Measurements from ENCODE around the gene B3GNT5. TPM values are rescaled to one million over a fixed set of nuclear protein-coding genes. Genes with fewer than 3 reads are reported as not detected.

Gene B3GNT5
- total and polyA plus RNA-seq, 2 donors (not counting 1 experiment from before 2014, with no cell fraction given) = 0.07 to 0.37 TPM

DNA sequence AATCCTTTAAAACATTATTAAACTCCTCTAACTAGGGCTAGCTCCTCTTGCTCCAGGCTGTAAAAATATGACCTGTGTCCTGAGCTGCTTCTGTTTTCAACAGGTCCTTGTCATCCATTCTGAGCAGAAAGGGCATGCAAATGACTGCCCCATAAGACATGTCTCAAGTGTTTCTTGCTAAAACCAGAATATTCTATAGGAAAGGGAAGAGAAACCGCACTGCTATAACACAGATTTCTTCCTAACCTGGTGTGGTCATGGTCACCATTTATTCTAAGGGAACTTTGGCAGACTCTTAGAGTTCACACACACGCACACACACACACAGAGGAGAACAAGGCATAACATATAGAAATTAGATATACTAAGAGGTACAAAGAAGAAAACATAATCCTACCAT lies 34.2 kb upstream of the B3GNT5 start:
- Histone ChIP-seq H3K79me2 (ENCODE audit: control insufficient read depth, insufficient read depth, low read length) (no peaks in the 10 kb centered on the region), H3K27ac (ENCODE audit: low read length in 2 of 2) (no peak overlapping the region), H2AFZ (ENCODE audit: insufficient read depth, low read depth, low read length, poor library complexity, severe bottlenecking) (no peak overlapping the region), H3K9ac (ENCODE audit: low read length) (no peak overlapping the region), H3K4me1 (ENCODE audit: control insufficient read depth in 2 of 2, insufficient read depth in 2 of 2, low read length in 2 of 2) (peaks cover 0 to 2% of the 10 kb centered on the region in 2 donors), H3K36me3 (replicated peaks in 1 of 2; ENCODE audit: control extremely low read depth in 1 of 2, control insufficient read depth in 1 of 2, extremely low read depth in 1 of 2, insufficient read depth in 2 of 2, low read length in 1 of 2) (no peaks in the 10 kb centered on the region), H3K4me3 (ENCODE audit: control extremely low read depth in 1 of 5, extremely low read depth in 1 of 5, insufficient read depth in 1 of 5, low read depth in 2 of 5, low read length in 4 of 5) (no peak overlapping the region), H4K20me1 (ENCODE audit: control insufficient read depth, insufficient read depth, low read length, poor library complexity, severe bottlenecking) (no peaks in the 10 kb centered on the region), H3K9me3 (ENCODE audit: control extremely low read depth in 1 of 3, control insufficient read depth in 2 of 3, insufficient read depth in 1 of 3, low read length in 2 of 3) (no peaks in the 10 kb centered on the region), H3K4me2 (replicated peaks; ENCODE audit: low read depth, low read length, poor library complexity, severe bottlenecking) (no peak overlapping the region), H3K27me3 (replicated peaks in 1 of 4; ENCODE audit: control extremely low read depth in 1 of 4, control insufficient read depth in 3 of 4, insufficient read depth in 4 of 4, low read length in 3 of 4) (peaks cover 0 to 12% (median 6%) of the 10 kb centered on the region in 4 experiments)
- Mint-ChIP-seq H3K4me1 (peaks cover 5% of the 10 kb centered on the region), H3K4me3 (no peak overlapping the region), H3K27me3 (peaks cover 42% of the 10 kb centered on the region), H3K9me3 (ENCODE audit: insufficient read depth) (no peaks in the 10 kb centered on the region), H3K27ac (no peak overlapping the region)
- ATAC-seq (ENCODE audit: low read depth) = no peak
- ChIA-PET POLR2A (no interaction called here), CTCF (no interaction called here)
- intact Hi-C loops (cut with micrococcal nuclease) = no loop called here
- WGBS (ENCODE audit: insufficient coverage) = no CpG with 5 or more reads among the region's 2 CpGs
- no peak for DNase-seq
- TF ChIP-seq EZH2 (IDR thresholded peaks at IDR 0.05; ENCODE audit: borderline replicate concordance, insufficient read depth, low read depth, low read length, poor library complexity, severe bottlenecking) = no peak
- TF ChIP-seq, protein P1, sequence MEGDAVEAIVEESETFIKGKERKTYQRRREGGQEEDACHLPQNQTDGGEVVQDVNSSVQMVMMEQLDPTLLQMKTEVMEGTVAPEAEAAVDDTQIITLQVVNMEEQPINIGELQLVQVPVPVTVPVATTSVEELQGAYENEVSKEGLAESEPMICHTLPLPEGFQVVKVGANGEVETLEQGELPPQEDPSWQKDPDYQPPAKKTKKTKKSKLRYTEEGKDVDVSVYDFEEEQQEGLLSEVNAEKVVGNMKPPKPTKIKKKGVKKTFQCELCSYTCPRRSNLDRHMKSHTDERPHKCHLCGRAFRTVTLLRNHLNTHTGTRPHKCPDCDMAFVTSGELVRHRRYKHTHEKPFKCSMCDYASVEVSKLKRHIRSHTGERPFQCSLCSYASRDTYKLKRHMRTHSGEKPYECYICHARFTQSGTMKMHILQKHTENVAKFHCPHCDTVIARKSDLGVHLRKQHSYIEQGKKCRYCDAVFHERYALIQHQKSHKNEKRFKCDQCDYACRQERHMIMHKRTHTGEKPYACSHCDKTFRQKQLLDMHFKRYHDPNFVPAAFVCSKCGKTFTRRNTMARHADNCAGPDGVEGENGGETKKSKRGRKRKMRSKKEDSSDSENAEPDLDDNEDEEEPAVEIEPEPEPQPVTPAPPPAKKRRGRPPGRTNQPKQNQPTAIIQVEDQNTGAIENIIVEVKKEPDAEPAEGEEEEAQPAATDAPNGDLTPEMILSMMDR (IDR thresholded peaks at IDR 0.05) = no peak

DNA sequence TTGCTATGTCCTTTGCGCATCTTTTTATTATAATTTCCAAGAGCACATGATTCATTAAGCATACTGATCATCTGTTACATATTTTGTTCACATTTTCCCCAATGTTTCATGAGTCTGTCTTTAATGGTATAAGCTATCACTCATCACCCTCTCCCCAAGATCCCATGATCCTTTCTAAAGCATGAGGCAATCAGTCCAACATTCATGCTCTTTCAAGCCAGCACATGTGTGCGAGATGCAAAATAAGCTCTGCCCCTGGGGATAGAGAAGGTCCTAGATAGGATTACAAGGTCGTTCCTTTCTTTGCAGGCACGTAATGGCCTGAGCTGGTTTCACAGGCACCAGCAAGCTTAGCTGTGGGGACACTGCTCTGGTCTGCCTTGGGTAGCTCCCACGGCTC lies 32.2 kb upstream of the B3GNT5 start:
- ATAC-seq (ENCODE audit: low read depth) (no peak), DNase-seq (no peak)
- Histone ChIP-seq H4K20me1 (ENCODE audit: control insufficient read depth, insufficient read depth, low read length, poor library complexity, severe bottlenecking) (no peaks in the 10 kb centered on the region), H3K27me3 (replicated peaks in 1 of 4; ENCODE audit: control extremely low read depth in 1 of 4, control insufficient read depth in 3 of 4, insufficient read depth in 4 of 4, low read length in 3 of 4) (peaks cover 0 to 11% (median 5%) of the 10 kb centered on the region in 4 experiments), H3K27ac (ENCODE audit: low read length in 2 of 2) (no peak overlapping the region), H3K4me1 (ENCODE audit: control insufficient read depth in 2 of 2, insufficient read depth in 2 of 2, low read length in 2 of 2) (no peaks in the 10 kb centered on the region), H3K9me3 (ENCODE audit: control extremely low read depth in 1 of 3, control insufficient read depth in 2 of 3, insufficient read depth in 1 of 3, low read length in 2 of 3) (no peaks in the 10 kb centered on the region), H3K4me3 (ENCODE audit: control extremely low read depth in 1 of 5, extremely low read depth in 1 of 5, insufficient read depth in 1 of 5, low read depth in 2 of 5, low read length in 4 of 5) (no peak overlapping the region), H3K79me2 (ENCODE audit: control insufficient read depth, insufficient read depth, low read length) (no peaks in the 10 kb centered on the region), H3K36me3 (replicated peaks in 1 of 2; ENCODE audit: control extremely low read depth in 1 of 2, control insufficient read depth in 1 of 2, extremely low read depth in 1 of 2, insufficient read depth in 2 of 2, low read length in 1 of 2) (no peaks in the 10 kb centered on the region), H2AFZ (ENCODE audit: insufficient read depth, low read depth, low read length, poor library complexity, severe bottlenecking) (no peak overlapping the region), H3K9ac (ENCODE audit: low read length) (no peak overlapping the region), H3K4me2 (replicated peaks; ENCODE audit: low read depth, low read length, poor library complexity, severe bottlenecking) (no peak overlapping the region)
- TF ChIP-seq EZH2 (IDR thresholded peaks at IDR 0.05; ENCODE audit: borderline replicate concordance, insufficient read depth, low read depth, low read length, poor library complexity, severe bottlenecking) = no peak
- TF ChIP-seq, protein P1 (IDR thresholded peaks at IDR 0.05) = no peak
- Mint-ChIP-seq H3K4me3 (no peak overlapping the region), H3K27me3 (peaks cover 40% of the 10 kb centered on the region), H3K27ac (no peak overlapping the region), H3K9me3 (ENCODE audit: insufficient read depth) (no peaks in the 10 kb centered on the region), H3K4me1 (no peaks in the 10 kb centered on the region)
- POLR2A ChIA-PET = no interaction called here
- CTCF ChIA-PET = no interaction called here
- intact Hi-C loops (cut with micrococcal nuclease) = no loop called here
- 94% methylated on average over 4 of the region's 5 CpGs for WGBS (ENCODE audit: insufficient coverage)

Measured in B cell (primary cell).